HepG2 (cell line): Measurements from ENCODE around the gene MIB1. TPM values are rescaled to one million over a fixed set of nuclear protein-coding genes. Genes with fewer than 3 reads are reported as not detected.

ENCODE experiments used
- ATAC-seq: fragments of 200-7000 bp; cut with Tn5 transposase; 3 replicates; pipeline ENCODE4 v1.9.1; 2020; ENCODE audit warnings: mild to moderate bottlenecking, moderate library complexity
- BruUV-seq: library from RNA; stranded (reverse); fragments of 400-500 nt; replicated peaks from 2 replicates; lab custom pipeline; 2021; lab: Mats Ljungman, UMichigan
- CTCF ChIA-PET: fragments of 300-600 bp; formaldehyde crosslinking; extraction: SDS; loops from one replicate; lab custom pipeline; 2021; ENCODE audit warnings: low total read pairs, inconsistent platforms, low intra/inter-chr PET ratio; lab: Yijun Ruan, JAX
- POLR2A ChIA-PET: fragments of 350-600 bp; sonication (Branson Sonifier 250); formaldehyde crosslinking; loops from one replicate; lab custom pipeline; 2020; ENCODE audit warnings: antibody characterized with exemption, inconsistent platforms; lab: Yijun Ruan, JAX
- DNase-seq: peaks from one replicate; pipeline ENCODE4 v3.0.0-alpha.2; 2015; ENCODE audit warnings: low spot score
- FAIRE-seq: peaks from 3 replicates; lab custom pipeline; 2011; peaks lifted over from hg19 to GRCh38; lab: Jason Lieb, UNC
- H2AFZ ChIP-seq: one replicate; pipeline ENCODE4 v1.6.1; 2011; ENCODE audit warnings: low read length, inconsistent platforms
- H3K27ac ChIP-seq: fragments of 300-600 bp; 3 replicates; pipeline ENCODE4 v1.8.0; 2011; ENCODE audit warnings: mixed run types, mild to moderate bottlenecking, mixed read lengths, low read length, inconsistent platforms; ENCODE audit not compliant: insufficient read depth; ENCODE audit errors: extremely low read length
- H3K27me3 ChIP-seq, 2 experiments: fragments of 200-600 bp in 1 of 2; 2 replicates in 1 of 2; 3 replicates in 1 of 2; pipeline versions ENCODE4 v1.6.0 to v1.8.0; 2011; ENCODE audit warnings: low read length in 2 of 2, mild to moderate bottlenecking in 2 of 2, moderate library complexity in 2 of 2, inconsistent platforms in 1 of 2; ENCODE audit not compliant: insufficient read depth in 2 of 2, control insufficient read depth in 1 of 2
- H3K36me3 ChIP-seq, 2 experiments: fragments of 200-600 bp in 1 of 2; replicated peaks in 1 of 2; 2 replicates in 1 of 2; 3 replicates in 1 of 2; pipeline versions ENCODE4 v1.5.1 to v1.8.0; 2011; ENCODE audit warnings: low read length in 2 of 2, inconsistent platforms in 1 of 2; ENCODE audit not compliant: insufficient read depth in 2 of 2, control insufficient read depth in 1 of 2
- H3K4me1 ChIP-seq: 2 replicates; pipeline ENCODE4 v1.5.1; 2012; ENCODE audit warnings: low read length, inconsistent platforms; ENCODE audit not compliant: insufficient read depth
- H3K4me2 ChIP-seq: 2 replicates; pipeline ENCODE4 v1.6.0; 2011; ENCODE audit warnings: low read depth, low read length, inconsistent platforms
- H3K4me3 ChIP-seq, 3 experiments: fragments of 200-600 bp in 1 of 3; sonication (generic), shearing (Covaris generic) in 1 of 3; replicated peaks in 1 of 3; 2 replicates each; pipeline ENCODE4 v1.5.1; 2011 to 2016; ENCODE audit warnings: low read length in 3 of 3, inconsistent platforms in 2 of 3, low read depth in 2 of 3, mild to moderate bottlenecking in 2 of 3, control low read depth in 1 of 3, mixed read lengths in 1 of 3; ENCODE audit not compliant: insufficient read depth in 1 of 3
- H3K79me2 ChIP-seq: one replicate; pipeline ENCODE4 v1.6.1; 2011; ENCODE audit warnings: low read length, inconsistent platforms; ENCODE audit not compliant: insufficient read depth
- H3K9ac ChIP-seq: 2 replicates; pipeline ENCODE4 v1.6.0; 2011; ENCODE audit warnings: mild to moderate bottlenecking, low read depth, low read length, inconsistent platforms; ENCODE audit not compliant: insufficient read depth
- H3K9me3 ChIP-seq: 2 replicates; pipeline ENCODE4 v1.5.1; 2012; ENCODE audit warnings: mild to moderate bottlenecking, low read length
- H4K20me1 ChIP-seq: 2 replicates; pipeline ENCODE4 v1.6.0; 2011; ENCODE audit warnings: inconsistent platforms, mild to moderate bottlenecking, low read length, moderate library complexity; ENCODE audit not compliant: insufficient read depth
- ARID2 ChIP-seq: sonication (generic); formaldehyde crosslinking; IDR thresholded peaks from 2 replicates; pipeline ENCODE4 v1.8.1; 2022; ENCODE audit warnings: mild to moderate bottlenecking, missing genetic modification reagents, borderline replicate concordance
- ASH2L ChIP-seq: fragments of 300-600, 200-600 bp; sonication (generic); IDR thresholded peaks from 2 replicates; pipeline ENCODE4 v1.7.0; 2017; ENCODE audit warnings: low read depth, mild to moderate bottlenecking, moderate library complexity, mixed read lengths, low read length; ENCODE audit not compliant: insufficient read length
- DR1 ChIP-seq: sonication (generic); formaldehyde crosslinking; IDR thresholded peaks from 2 replicates; pipeline ENCODE4 v1.8.0; 2021; ENCODE audit warnings: mild to moderate bottlenecking, missing genetic modification reagents, inconsistent platforms
- ELF1 ChIP-seq: sonication (generic); formaldehyde crosslinking; IDR thresholded peaks from 2 replicates; pipeline ENCODE4 v1.4.0; 2020; ENCODE audit warnings: missing genetic modification reagents
- JUN ChIP-seq: sonication (generic); formaldehyde crosslinking; IDR thresholded peaks from 2 replicates; pipeline ENCODE4 v1.4.0; 2020; ENCODE audit warnings: mild to moderate bottlenecking, missing genetic modification reagents
- MEIS1 ChIP-seq: sonication (generic); formaldehyde crosslinking; IDR thresholded peaks from 2 replicates; pipeline ENCODE4 v1.9.0; 2021; ENCODE audit warnings: mild to moderate bottlenecking, missing genetic modification reagents, moderate library complexity, borderline replicate concordance
- NFE2L2 ChIP-seq: fragments of 150-350 bp; IDR thresholded peaks from 2 replicates; pipeline ENCODE4 v1.6.1; 2014; ENCODE audit warnings: low read length
- NONO ChIP-seq, 2 experiments: fragments of 450-650 bp in 1 of 2; sonication (generic) in 1 of 2; formaldehyde crosslinking in 1 of 2; IDR thresholded peaks in 1 of 2; conservative IDR thresholded peaks in 1 of 2; 2 replicates each; pipeline versions ENCODE4 v1.6.1 to v1.8.0; 2017 to 2022; ENCODE audit warnings: mild to moderate bottlenecking in 1 of 2, missing genetic modification reagents in 1 of 2, moderate library complexity in 1 of 2
- RORA ChIP-seq: sonication (generic); formaldehyde crosslinking; IDR thresholded peaks from 2 replicates; pipeline ENCODE4 v1.5.0; 2020; ENCODE audit warnings: mild to moderate bottlenecking, missing genetic modification reagents, moderate library complexity
- RXRB ChIP-seq: IDR thresholded peaks from 2 replicates; pipeline ENCODE4 v1.6.1; 2016; ENCODE audit warnings: borderline replicate concordance, missing genetic modification reagents, missing compliant biosample characterization
- SAP130 ChIP-seq: IDR thresholded peaks from 2 replicates; pipeline ENCODE4 v1.6.1; 2016; ENCODE audit warnings: low read depth
- THAP7 ChIP-seq: sonication (generic); formaldehyde crosslinking; IDR thresholded peaks from 2 replicates; pipeline ENCODE4 v1.8.1; 2023; ENCODE audit warnings: mild to moderate bottlenecking, missing genetic modification reagents
- TRIM22 ChIP-seq: fragments of 450-650 bp; IDR thresholded peaks from 2 replicates; pipeline ENCODE4 v1.6.1; 2017
- ZBTB33 ChIP-seq: sonication (generic); formaldehyde crosslinking; IDR thresholded peaks from 2 replicates; pipeline ENCODE4 v1.4.0; 2020; ENCODE audit warnings: missing genetic modification reagents
- ZNF18 ChIP-seq: sonication (generic); formaldehyde crosslinking; IDR thresholded peaks from 2 replicates; pipeline ENCODE4 v1.8.0; 2022; ENCODE audit warnings: mild to moderate bottlenecking, missing genetic modification reagents; ENCODE audit not compliant: insufficient replicate concordance
- ZUFSP ChIP-seq: sonication (generic); formaldehyde crosslinking; IDR thresholded peaks from 2 replicates; pipeline ENCODE4 v1.9.0; 2021; ENCODE audit warnings: missing genetic modification reagents, mild to moderate bottlenecking, borderline replicate concordance
- WGBS: methylation state at CpG from one replicate; pipeline ENCODE4 v1.1.6; 2017; ENCODE audit warnings: low lambda C conversion rate; 5-methylcytosine and 5-hydroxymethylcytosine counted together
- in situ Hi-C: cut with HindIII; loops from 2 replicates; pipeline ENCODE4 v1.10.0; 2017; ENCODE audit warnings: low pct_unique_long_range_greater_than_20kb; ENCODE audit not compliant: extremely low pct_ligation_motif_present
- intact Hi-C: fragments of 100-400 bp; cut with micrococcal nuclease; formaldehyde crosslinking; loops from one replicate; pipeline ENCODE4 v1.10.0; 2022; ENCODE audit not compliant: unreplicated experiment
- polyA plus RNA-seq, 8 experiments: library from polyadenylated mRNA; depleted of rRNA in 3 of 8; stranded (reverse) in 7 of 8; unstranded in 1 of 8; fragments of >200 nt; fragmentation: Illumina TruSeq in 4 of 8; extraction: Trizol in 4 of 8; gene quantifications; 2 replicates each; pipeline versions ENCODE4 v1.2.1 to v1.2.3, GENCODE V29; 2011 to 2016; ENCODE audit warnings: low read depth in 4 of 8, missing spikeins in 1 of 8, mixed read lengths in 1 of 8; ENCODE audit not compliant: insufficient read depth in 1 of 8
- total RNA-seq, 5 experiments: library from RNA; depleted of rRNA; stranded (reverse); fragments of >200 nt; fragmentation: Illumina TruSeq; extraction: Trizol; gene quantifications; 2 replicates each; pipeline ENCODE4 v1.2.3, GENCODE V29; 2016; ENCODE audit warnings: low read depth in 1 of 5

MIB1 gene
- total and polyA plus RNA-seq, 2 of the 13 experiments (the other 11 are each of a cell fraction or from before 2014, with no cell fraction given) = 12.0 to 47.0 TPM

GRCh38 chr18:21900605-21901352, 160.2 kb downstream of the MIB1 start:
- ChIA-PET CTCF (no interaction called here), POLR2A (no interaction called here)
- no peak overlapping the region for H3K9ac ChIP-seq
- H2AFZ ChIP-seq = no peak overlapping the region
- H3K4me1 ChIP-seq = peaks cover 22% of the 10 kb centered on the region
- in situ Hi-C loops (no loop called here), intact Hi-C loops (no loop called here)
- ATAC-seq (peak; percentile 87), FAIRE-seq (no peak), DNase-seq (peak; percentile 53)
- no peaks in the 10 kb centered on the region for H3K36me3 ChIP-seq
- H3K9me3 ChIP-seq = no peaks in the 10 kb centered on the region
- no TSS peak for BruUV-seq
- no peaks in the 10 kb centered on the region for H4K20me1 ChIP-seq
- no peak overlapping the region for H3K4me3 ChIP-seq
- WGBS = 46% methylated on average over 12 of the region's 12 CpGs
- peak overlapping the region; percentile 47 for H3K4me2 ChIP-seq
- no peaks in the 10 kb centered on the region for H3K79me2 ChIP-seq
- 0 out of 5 replicates have a peak, but pooled peaks cover 0 to 1% of the 10 kb centered on the region in 2 experiments for H3K27me3 ChIP-seq
- H3K27ac ChIP-seq = no peak overlapping the region
- TF ChIP-seq ASH2L = no peak
- TF ChIP-seq NONO (IDR thresholded peaks at IDR 0.05) = no peak
- no peak for TF ChIP-seq NONO (CRISPR knock-in tag; conservative IDR thresholded peaks at IDR 0.05)
- no peak for TF ChIP-seq DR1 (CRISPR knock-in tag)
- no peak for TF ChIP-seq RXRB (CRISPR knock-in tag)
- no peak for TF ChIP-seq NFE2L2
- TF ChIP-seq ZUFSP (CRISPR knock-in tag) = no peak
- no peak for TF ChIP-seq RORA (CRISPR knock-in tag)
- peak; percentile 62; the same call in 1 of the 2 replicates for TF ChIP-seq JUN (CRISPR knock-in tag)
- TF ChIP-seq ZBTB33 (CRISPR knock-in tag) = no peak
- no peak for TF ChIP-seq ZNF18 (CRISPR knock-in tag)
- no peak for TF ChIP-seq TRIM22
- TF ChIP-seq ELF1 (CRISPR knock-in tag) = no peak
- no peak for TF ChIP-seq THAP7 (CRISPR knock-in tag)
- TF ChIP-seq SAP130 (CRISPR knock-in tag) = peak; percentile 39; the same call in 1 of the 2 replicates
- TF ChIP-seq ARID2 (CRISPR knock-in tag) = no peak
- TF ChIP-seq MEIS1 (CRISPR knock-in tag) = no peak
